ENCODE results near the gene CNGB1. TPM values are rescaled to one million over a fixed set of nuclear protein-coding genes. Genes with fewer than 3 reads are reported as not detected.

CNGB1 gene
- total RNA-seq, 1 experiment from 2014 or later, result not detected

DNA sequence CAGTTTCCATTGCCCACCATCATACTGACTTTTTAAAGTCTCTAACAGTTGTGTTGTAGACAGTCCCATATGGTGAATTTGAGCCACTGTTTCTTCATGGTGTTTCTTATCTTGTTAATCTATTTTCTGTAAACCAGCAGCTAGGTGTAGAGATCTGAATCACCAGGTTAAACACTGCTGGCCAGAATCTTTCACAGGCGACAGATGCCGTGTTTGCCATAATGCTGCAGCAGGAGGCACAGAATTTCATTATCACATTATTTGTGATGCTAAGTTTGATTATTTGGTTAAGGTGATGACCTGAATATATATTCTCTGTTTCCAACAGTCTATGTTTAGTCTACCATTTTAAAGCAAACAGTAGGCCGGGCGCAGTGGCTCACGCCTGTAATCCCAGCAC, 11.5 kb upstream of the CNGB1 start:
- BruUV-seq (replicated peaks), result no TSS peak
- ChIA-PET CTCF (no interaction called here), RAD21 (ENCODE audit: low non-redundant PET in 1 of 2, low total read pairs in 2 of 2, uncharacterized antibody in 2 of 2, unreplicated experiment in 2 of 2) (no interaction called here), POLR2A (no interaction called here)
- H3K4me2 ChIP-seq (ENCODE audit: low read length), result no peak overlapping the region
- DNase-seq (ENCODE audit: low read depth, low spot score) (no peak), ATAC-seq (no peak)
- no peak overlapping the region for H3K4me3 ChIP-seq (replicated peaks in 1 of 2; ENCODE audit: low read depth in 1 of 2, low read length in 2 of 2)
- H3K27me3 ChIP-seq (ENCODE audit: insufficient read depth, low read length), result no peaks in the 10 kb centered on the region
- no peak overlapping the region for H2AFZ ChIP-seq (ENCODE audit: low read depth, low read length, poor library complexity, severe bottlenecking)
- H3K27ac ChIP-seq (ENCODE audit: low read depth, low read length), result no peak overlapping the region
- no peaks in the 10 kb centered on the region for H3K4me1 ChIP-seq (ENCODE audit: control insufficient read depth in 1 of 2, insufficient read depth in 2 of 2, low read length in 2 of 2)
- no peak overlapping the region for H3K9ac ChIP-seq (ENCODE audit: low read length)
- intact Hi-C loops (cut with micrococcal nuclease), result no loop called here
- no peaks in the 10 kb centered on the region for H3K36me3 ChIP-seq (ENCODE audit: control insufficient read depth in 1 of 2, insufficient read depth in 2 of 2, low read length in 2 of 2)
- no peaks in the 10 kb centered on the region for H3K9me2 ChIP-seq (ENCODE audit: insufficient read depth)
- no peaks in the 10 kb centered on the region for H3K9me3 ChIP-seq (ENCODE audit: control insufficient read depth in 1 of 2, insufficient read depth in 1 of 2, low read depth in 1 of 2, low read length in 2 of 2)
- TF ChIP-seq SIN3A (IDR thresholded peaks at IDR 0.05; ENCODE audit: low read depth), result no peak
- TF ChIP-seq, protein P1, sequence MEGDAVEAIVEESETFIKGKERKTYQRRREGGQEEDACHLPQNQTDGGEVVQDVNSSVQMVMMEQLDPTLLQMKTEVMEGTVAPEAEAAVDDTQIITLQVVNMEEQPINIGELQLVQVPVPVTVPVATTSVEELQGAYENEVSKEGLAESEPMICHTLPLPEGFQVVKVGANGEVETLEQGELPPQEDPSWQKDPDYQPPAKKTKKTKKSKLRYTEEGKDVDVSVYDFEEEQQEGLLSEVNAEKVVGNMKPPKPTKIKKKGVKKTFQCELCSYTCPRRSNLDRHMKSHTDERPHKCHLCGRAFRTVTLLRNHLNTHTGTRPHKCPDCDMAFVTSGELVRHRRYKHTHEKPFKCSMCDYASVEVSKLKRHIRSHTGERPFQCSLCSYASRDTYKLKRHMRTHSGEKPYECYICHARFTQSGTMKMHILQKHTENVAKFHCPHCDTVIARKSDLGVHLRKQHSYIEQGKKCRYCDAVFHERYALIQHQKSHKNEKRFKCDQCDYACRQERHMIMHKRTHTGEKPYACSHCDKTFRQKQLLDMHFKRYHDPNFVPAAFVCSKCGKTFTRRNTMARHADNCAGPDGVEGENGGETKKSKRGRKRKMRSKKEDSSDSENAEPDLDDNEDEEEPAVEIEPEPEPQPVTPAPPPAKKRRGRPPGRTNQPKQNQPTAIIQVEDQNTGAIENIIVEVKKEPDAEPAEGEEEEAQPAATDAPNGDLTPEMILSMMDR (IDR thresholded peaks at IDR 0.05 in 2 of 3, conservative IDR thresholded peaks at IDR 0.05 in 1 of 3; ENCODE audit: borderline replicate concordance in 1 of 3, insufficient read depth in 1 of 3, low read depth in 2 of 3, low read length in 2 of 3), result no peak
- no peaks in the 10 kb centered on the region for H3K79me2 ChIP-seq (ENCODE audit: insufficient read depth, low read length)
- no peaks in the 10 kb centered on the region for H4K20me1 ChIP-seq (ENCODE audit: insufficient read depth)

DNA sequence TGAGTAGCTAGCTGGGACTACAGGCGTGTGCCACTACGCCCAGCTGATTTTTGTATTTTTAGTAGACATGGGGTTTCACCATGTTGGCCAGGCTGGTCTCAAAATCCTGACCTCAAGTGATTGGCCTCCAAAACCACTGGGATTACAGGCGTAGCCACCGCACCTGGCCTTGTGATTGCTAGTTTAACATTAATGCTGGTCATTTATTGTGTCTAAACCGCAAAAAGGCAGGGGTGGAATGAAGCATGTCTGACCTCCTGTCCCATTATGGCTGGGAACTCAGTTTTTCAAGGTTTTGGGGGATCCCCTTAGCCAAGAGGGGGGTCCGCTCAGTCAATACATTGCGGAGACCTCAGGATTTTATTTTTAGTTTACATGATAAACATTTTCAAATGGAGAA, 10.7 kb upstream of the CNGB1 start:
- ChIA-PET CTCF (no interaction called here), POLR2A (no interaction called here), RAD21 (ENCODE audit: low non-redundant PET in 1 of 2, low total read pairs in 2 of 2, uncharacterized antibody in 2 of 2, unreplicated experiment in 2 of 2) (no interaction called here)
- H3K4me2 ChIP-seq (ENCODE audit: low read length), result no peak overlapping the region
- TF ChIP-seq RAD21 (IDR thresholded peaks at IDR 0.05; ENCODE audit: low read depth) (no peak), EZH2phosphoT487 (IDR thresholded peaks at IDR 0.05; ENCODE audit: borderline replicate concordance) (no peak), YY1 (IDR thresholded peaks at IDR 0.05; ENCODE audit: extremely low read depth, insufficient replicate concordance, low read depth, low read length) (no peak)
- DNase-seq (ENCODE audit: low read depth, low spot score) (no peak), ATAC-seq (no peak)
- H3K9ac ChIP-seq (ENCODE audit: low read length), result no peak overlapping the region
- no peak overlapping the region for H3K27ac ChIP-seq (ENCODE audit: low read depth, low read length)
- no peaks in the 10 kb centered on the region for H3K27me3 ChIP-seq (ENCODE audit: insufficient read depth, low read length)
- no peaks in the 10 kb centered on the region for H3K36me3 ChIP-seq (ENCODE audit: control insufficient read depth in 1 of 2, insufficient read depth in 2 of 2, low read length in 2 of 2)
- H3K79me2 ChIP-seq (ENCODE audit: insufficient read depth, low read length), result no peaks in the 10 kb centered on the region
- H3K4me3 ChIP-seq (replicated peaks in 1 of 2; ENCODE audit: low read depth in 1 of 2, low read length in 2 of 2), result no peak overlapping the region
- intact Hi-C loops (cut with micrococcal nuclease), result no loop called here
- no peak overlapping the region for H2AFZ ChIP-seq (ENCODE audit: low read depth, low read length, poor library complexity, severe bottlenecking)
- H3K9me3 ChIP-seq (ENCODE audit: control insufficient read depth in 1 of 2, insufficient read depth in 1 of 2, low read depth in 1 of 2, low read length in 2 of 2), result no peaks in the 10 kb centered on the region
- no peaks in the 10 kb centered on the region for H3K9me2 ChIP-seq (ENCODE audit: insufficient read depth)
- no peaks in the 10 kb centered on the region for H4K20me1 ChIP-seq (ENCODE audit: insufficient read depth)
- H3K4me1 ChIP-seq (ENCODE audit: control insufficient read depth in 1 of 2, insufficient read depth in 2 of 2, low read length in 2 of 2), result no peaks in the 10 kb centered on the region
- BruUV-seq (replicated peaks), result no TSS peak

All from HCT116 (cell line).